GM12874 (cell line): ENCODE results near the gene CYSLTR2.
A peak's percentile ranks its signal among the peaks of the same experiment; 100 is the strongest.

Experiments
- CTCF ChIP-seq: IDR thresholded peaks from 2 replicates; pipeline ENCODE4 v1.5.1; 2011; ENCODE audit warnings: low read depth, mild to moderate bottlenecking, control low read depth, low read length, moderate library complexity; ENCODE audit not compliant: insufficient read depth

Gene CYSLTR2

GRCh38 chr13:48644141-48644540, 9.6 kb upstream of the CYSLTR2 start:
- TF ChIP-seq CTCF = no peak

- no peak for TF ChIP-seq CTCF
These were observed 8.8 kb upstream of the CYSLTR2 start for GRCh38 chr13:48644951-48645350.

- no peak for TF ChIP-seq CTCF
These were observed 7.9 kb upstream of the CYSLTR2 start for GRCh38 chr13:48645845-48646244.

- no peak for TF ChIP-seq CTCF
These were observed 6.9 kb upstream of the CYSLTR2 start for GRCh38 chr13:48646791-48647190.

GRCh38 chr13:48647625-48648024, 6.1 kb upstream of the CYSLTR2 start:
- TF ChIP-seq CTCF = peak; percentile 12; the same call in 1 of the 2 replicates

DNA sequence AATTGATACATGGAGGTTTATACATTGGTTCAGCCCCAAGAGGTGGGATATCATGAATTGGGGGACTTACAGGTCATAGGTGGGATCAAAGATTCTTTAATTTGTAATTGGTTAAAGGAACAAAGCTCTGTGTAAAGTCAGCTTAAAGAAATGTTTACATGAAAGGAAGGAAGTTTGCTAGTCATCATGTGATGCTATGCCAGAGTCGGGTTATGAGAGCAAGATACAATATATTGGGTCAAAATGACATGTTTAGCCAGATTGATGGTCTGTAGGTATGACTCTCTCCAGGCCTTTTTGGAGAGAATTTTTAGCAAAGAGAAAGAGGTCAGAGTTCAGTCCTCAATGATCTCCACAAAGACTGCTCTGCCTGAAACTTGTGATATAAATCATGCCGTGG, 5.3 kb upstream of the CYSLTR2 start:
- TF ChIP-seq CTCF = no peak

- no peak for TF ChIP-seq CTCF
These were observed 768 bp upstream of the CYSLTR2 start for GRCh38 chr13:48652851-48653471.
